GM13976 (cell line): ENCODE results near the gene TMEM91.

ENCODE experiments used
- DNase-seq: peaks from one replicate; pipeline ENCODE4 v3.0.0; 2012; ENCODE audit warnings: low spot score
- CTCF ChIP-seq: IDR thresholded peaks from 2 replicates; pipeline ENCODE4 v1.5.1; 2012; ENCODE audit warnings: borderline replicate concordance, mild to moderate bottlenecking; ENCODE audit not compliant: insufficient read depth; ENCODE audit errors: extremely low read depth, missing control alignments, control extremely low read depth
- in situ Hi-C: fragments of 300-500 bp; cut with MboI; formaldehyde crosslinking; loops from one replicate; pipeline ENCODE4 v1.12.0; 2022; ENCODE audit warnings: low sequenced_read_pairs, mixed read lengths, inconsistent platforms; ENCODE audit not compliant: unreplicated experiment

TMEM91 gene

DNA sequence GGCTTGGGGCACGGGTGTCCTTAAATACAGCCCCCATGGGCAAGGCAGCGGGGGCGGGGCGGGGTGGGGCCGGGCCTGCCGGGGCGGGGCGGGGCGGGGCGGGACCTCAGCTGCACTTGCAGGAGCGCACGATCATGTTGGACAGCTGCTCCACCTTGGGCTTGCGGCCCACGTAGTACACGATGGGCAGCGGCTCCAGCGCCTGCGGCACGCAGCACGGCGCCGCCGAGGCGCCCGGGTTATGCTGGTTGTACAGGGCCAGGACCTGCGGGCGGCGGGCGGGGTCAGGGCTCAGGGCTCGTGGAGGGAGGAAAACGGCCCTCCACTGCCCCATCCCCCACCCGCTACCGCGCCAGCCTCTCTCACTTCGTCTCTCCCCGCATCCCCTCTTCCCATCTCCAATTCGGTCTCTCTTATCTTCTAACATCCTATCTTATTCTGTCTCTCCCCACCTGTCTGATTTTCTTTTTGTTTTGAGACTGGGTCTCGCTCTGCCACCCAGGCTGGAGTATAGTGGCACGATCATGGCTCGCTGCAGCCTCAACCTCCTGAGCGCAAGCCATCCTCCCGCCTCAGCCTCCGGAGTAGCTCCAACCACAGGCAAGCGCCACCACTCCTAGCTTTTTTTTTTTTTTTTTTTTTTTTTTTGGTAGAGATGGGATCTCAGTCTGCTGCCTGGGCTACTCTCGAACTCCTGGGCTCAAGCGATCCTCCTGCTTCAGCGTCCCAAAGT, 45.2 kb upstream of the TMEM91 start:
- no peak for TF ChIP-seq CTCF
- in situ Hi-C loops, result no loop called here
- DNase-seq, result no peak

DNA sequence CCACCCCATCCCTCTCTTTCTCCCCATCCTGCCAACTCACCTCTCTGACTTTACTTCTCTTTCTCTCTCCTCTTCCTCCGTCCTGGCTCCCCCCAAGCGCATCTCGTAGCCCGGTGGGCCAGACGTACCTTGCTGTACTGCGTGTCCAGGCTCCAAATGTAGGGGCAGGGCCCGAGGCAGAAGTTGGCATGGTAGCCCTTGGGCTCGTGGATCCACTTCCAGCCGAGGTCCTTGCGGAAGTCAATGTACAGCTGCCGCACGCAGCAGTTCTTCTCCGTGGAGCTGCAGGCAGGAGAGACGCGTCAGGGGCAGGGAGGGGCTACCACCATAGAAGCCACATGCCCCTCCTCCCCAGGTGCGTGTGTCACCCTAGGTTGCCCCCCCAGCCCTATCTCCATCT, 44.3 kb upstream of the TMEM91 start:
- no peak for DNase-seq
- in situ Hi-C loops, result no loop called here
- no peak for TF ChIP-seq CTCF

DNA sequence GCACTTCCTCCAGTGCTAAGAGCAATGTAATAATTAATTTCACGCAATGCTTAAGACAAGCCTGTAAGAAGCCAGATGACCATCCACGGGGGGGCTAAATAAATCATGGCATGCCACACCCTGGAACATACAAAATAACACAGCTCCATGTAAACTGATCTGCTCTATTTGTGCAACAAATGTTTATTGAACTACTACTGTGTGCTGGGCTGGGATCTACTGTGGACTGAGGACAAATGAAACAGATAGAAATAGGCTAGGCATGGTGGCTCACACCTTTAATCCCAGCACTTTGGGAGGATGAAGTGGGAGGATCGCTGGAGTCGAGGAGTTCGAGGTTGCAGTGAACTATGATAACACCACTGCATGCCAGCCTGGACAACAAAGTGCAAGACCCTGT, 43.9 kb upstream of the TMEM91 start:
- no peak for DNase-seq
- in situ Hi-C loops, result no loop called here
- no peak for TF ChIP-seq CTCF

DNA sequence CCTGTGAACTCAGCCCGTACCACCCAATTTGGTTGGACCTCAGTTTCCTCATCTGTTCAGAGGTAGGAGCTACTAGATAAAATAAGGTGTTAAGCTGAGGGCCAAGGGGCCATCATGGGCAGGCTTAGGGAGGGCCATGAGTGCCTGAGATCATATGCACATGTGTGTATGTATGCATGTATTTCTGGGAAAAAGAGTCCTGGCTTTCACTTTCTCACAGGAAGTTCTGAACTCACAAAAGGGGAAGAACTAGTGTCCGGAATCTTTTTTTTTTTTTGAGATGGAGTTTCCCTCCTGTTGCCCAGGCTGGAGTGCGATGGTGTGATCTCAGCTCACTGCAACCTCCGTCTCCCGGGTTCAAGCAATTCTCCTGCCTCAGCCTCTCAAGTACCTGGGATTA, 41.5 kb upstream of the TMEM91 start:
- TF ChIP-seq CTCF, result no peak
- DNase-seq, result no peak
- in situ Hi-C loops, result no loop called here

- no peak for TF ChIP-seq CTCF
- DNase-seq, result no peak
- in situ Hi-C loops, result no loop called here
Observed at GRCh38 chr19:41335467-41335866, 40.9 kb upstream of the TMEM91 start.

GRCh38 chr19:41339936-41340335, 36.4 kb upstream of the TMEM91 start:
- in situ Hi-C loops, result no loop called here
- TF ChIP-seq CTCF, result no peak
- DNase-seq, result no peak

DNA sequence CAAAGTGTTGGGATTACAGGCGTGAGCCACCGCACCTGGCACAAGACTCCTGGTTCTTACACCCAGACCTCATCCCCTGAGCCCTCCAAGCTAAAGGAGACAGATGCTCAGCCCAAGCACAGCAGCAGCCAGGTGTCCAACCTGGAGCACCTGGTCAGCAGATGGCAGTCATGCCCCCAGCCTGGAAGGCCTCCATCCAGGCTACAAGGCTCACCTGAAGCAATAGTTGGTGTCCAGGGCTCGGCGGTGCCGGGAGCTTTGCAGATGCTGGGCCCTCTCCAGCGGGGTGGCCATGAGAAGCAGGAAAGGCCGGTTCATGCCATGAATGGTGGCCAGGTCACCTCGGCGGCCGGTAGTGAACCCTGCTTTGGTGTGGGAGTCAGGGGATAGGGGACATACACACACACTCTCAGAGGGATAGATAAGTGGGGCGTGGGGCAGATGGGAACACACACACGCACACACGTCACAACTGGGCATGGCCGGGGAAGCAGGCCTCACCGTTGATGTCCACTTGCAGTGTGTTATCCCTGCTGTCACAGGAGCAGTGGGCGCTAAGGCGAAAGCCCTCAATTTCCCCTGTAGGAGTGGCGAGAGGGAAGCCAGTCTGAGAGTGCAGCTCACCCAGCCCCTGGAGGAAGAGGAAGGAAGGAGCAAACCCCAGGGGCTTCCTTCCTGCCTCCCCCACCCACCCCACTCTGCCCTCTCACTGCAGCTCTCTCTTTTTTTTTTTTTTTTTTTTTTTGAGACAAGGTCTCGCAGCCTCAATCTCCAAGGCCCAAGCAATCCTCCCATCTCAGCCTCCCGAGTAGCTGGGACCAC, 34.5 kb upstream of the TMEM91 start:
- in situ Hi-C loops, result no loop called here
- TF ChIP-seq CTCF, result no peak
- no peak for DNase-seq
